ENCODE measurements around the gene APOBEC3G.
"Not testable (repeated sequence)": the region's sequence is repeated elsewhere in the genome, so short reads cannot be mapped to it uniquely, and the experiment has no call there.

The APOBEC3G gene

GRCh38 chr22:39068033-39068785, 8.9 kb upstream of the APOBEC3G start:
- DNase-seq (ENCODE audit: extremely low spot score): no peak
- no peak for TF ChIP-seq CTCF (IDR thresholded peaks at IDR 0.05; ENCODE audit: control extremely low read depth, extremely low read depth, low read depth, missing control alignments)
- ChIA-PET CTCF (interaction anchor here (1.0 to 1.6 kb wide), 7 partner anchors 15 to 198 kb away, joined by 3 to 5 read pairs (median 3); no protein-coding TSS in a partner anchor), POLR2A (interaction anchor here (0.6 to 0.7 kb wide), 3 partner anchors 51 to 380 kb away, joined by 3 to 7 read pairs (median 4); no protein-coding TSS in a partner anchor)

GRCh38 chr22:39070186-39070585, 6.9 kb upstream of the APOBEC3G start:
- TF ChIP-seq CTCF (IDR thresholded peaks at IDR 0.05; ENCODE audit: control extremely low read depth, extremely low read depth, low read depth, missing control alignments): no peak
- CTCF ChIA-PET: no interaction called here
- no peak for DNase-seq (ENCODE audit: extremely low spot score)
- POLR2A ChIA-PET: no interaction called here

GRCh38 chr22:39072581-39072981, 4.5 kb upstream of the APOBEC3G start:
- DNase-seq (ENCODE audit: extremely low spot score); POLR2A ChIA-PET: not testable (repeated sequence)
- CTCF ChIA-PET: interaction anchor here (0.9 to 1.2 kb wide), 2 partner anchors 26 to 202 kb away, joined by 3 read pairs; no protein-coding TSS in a partner anchor

- POLR2A ChIA-PET: interaction anchor here (0.7 kb wide), 1 partner anchor 241 kb away, joined by 5 read pairs; no protein-coding TSS in a partner anchor
- CTCF ChIA-PET: no interaction called here
- no peak for TF ChIP-seq CTCF (IDR thresholded peaks at IDR 0.05; ENCODE audit: control extremely low read depth, extremely low read depth, low read depth, missing control alignments)
- no peak for DNase-seq (ENCODE audit: extremely low spot score)
Observed at GRCh38 chr22:39073981-39074380, 3.1 kb upstream of the APOBEC3G start.

GRCh38 chr22:39076155-39077025, 685 bp upstream of the APOBEC3G start:
- CTCF ChIA-PET; POLR2A ChIA-PET; DNase-seq (ENCODE audit: extremely low spot score): not testable (repeated sequence)

GRCh38 chr22:39077912-39078311, 837 bp downstream of the APOBEC3G start:
- POLR2A ChIA-PET; DNase-seq (ENCODE audit: extremely low spot score): not testable (repeated sequence)
- CTCF ChIA-PET: interaction anchor here (1.2 to 1.3 kb wide), 2 partner anchors 75 to 208 kb away, joined by 3 to 4 read pairs; no protein-coding TSS in a partner anchor

GRCh38 chr22:39078329-39078728, 1.3 kb downstream of the APOBEC3G start:
- TF ChIP-seq CTCF (IDR thresholded peaks at IDR 0.05; ENCODE audit: control extremely low read depth, extremely low read depth, low read depth, missing control alignments): no peak
- DNase-seq (ENCODE audit: extremely low spot score): no peak
- CTCF ChIA-PET: interaction anchor here (1.2 to 1.3 kb wide), 2 partner anchors 75 to 208 kb away, joined by 3 to 4 read pairs; no protein-coding TSS in a partner anchor
- POLR2A ChIA-PET: no interaction called here

GRCh38 chr22:39079054-39079637, 2.1 kb downstream of the APOBEC3G start:
- DNase-seq (ENCODE audit: extremely low spot score); CTCF ChIA-PET: not testable (repeated sequence)
- POLR2A ChIA-PET: interaction anchor here (0.7 kb wide), 1 partner anchor 470 kb away, joined by 3 read pairs; no protein-coding TSS in a partner anchor

Data from GM10248 (cell line).